Glomerular visceral epithelial cell (primary cell): ENCODE data around the gene PMM2.
"Not testable (repeated sequence)": the region's sequence is repeated elsewhere in the genome, so short reads cannot be mapped to it uniquely, and the experiment has no call there.

Experiments used
- DNase-seq: peaks from one replicate; pipeline ENCODE4 v3.0.0-alpha.2; 2016; ENCODE audit errors: extremely low spot score

Gene PMM2

DNA sequence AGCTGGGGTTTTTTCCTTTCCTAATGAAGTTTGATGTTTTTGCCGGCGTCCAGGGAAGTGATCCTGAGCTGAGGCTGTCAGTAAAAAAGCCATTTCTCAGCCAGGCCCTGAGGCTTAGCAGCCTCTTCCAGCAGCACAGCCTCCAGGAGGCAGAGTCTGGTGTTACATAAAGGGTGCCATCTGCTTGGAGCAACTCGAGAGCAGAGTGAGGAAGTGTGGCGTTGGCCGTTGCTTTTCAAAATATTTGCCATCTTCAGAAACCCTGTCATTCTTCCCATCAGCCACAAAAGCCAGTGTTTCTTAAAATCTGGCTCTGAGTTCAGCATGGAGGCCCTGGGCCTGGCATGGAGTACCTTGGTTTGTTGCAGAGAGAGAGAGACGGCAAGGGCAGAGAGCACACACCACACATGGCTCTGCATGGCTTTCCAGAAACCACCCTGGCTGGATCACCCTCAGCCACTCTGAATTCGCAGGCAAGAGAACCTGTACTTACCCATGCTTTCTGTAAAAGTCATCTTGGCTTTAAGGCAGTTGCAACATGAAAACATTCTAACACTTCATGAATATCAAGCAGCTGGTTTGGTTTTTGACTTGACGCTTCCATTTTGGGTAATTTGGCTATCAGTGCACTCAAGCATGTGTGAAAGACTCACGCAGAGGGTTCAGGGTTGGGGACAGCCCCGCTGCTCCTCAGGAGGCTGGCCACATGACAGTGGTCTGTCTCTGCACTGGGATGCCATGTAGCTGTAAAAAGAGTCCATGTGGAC lies 21.0 kb downstream of the PMM2 start:
- DNase-seq, result no peak

DNA sequence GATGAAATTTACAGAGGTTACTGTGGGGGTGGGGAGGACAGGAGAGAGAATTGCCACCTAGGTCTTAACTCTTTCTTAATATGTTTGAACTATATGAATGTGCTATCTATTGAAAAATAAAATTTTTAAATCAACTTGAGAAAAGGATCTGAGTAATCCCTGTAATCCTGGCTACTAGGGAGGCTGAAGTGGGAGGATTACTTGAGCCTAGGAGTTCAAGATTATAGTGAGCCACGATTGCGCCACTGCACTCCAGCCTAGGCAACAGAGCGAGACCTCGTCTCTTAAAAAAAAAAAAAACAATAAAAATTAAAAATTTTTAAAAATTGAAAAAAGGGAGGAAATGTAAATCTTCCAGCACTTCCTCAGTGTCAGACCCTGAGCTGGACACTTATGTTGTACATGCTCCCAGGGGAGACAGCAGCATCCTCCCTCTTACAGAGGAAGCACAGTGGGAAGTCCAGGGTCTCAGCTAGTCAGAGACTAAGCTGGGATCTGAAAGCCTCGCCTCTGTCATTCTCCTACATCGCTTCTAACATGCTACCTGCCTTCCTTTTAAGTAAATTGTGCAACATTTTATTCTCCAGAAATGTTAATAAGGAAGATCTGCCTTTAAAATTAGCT lies 21.9 kb downstream of the PMM2 start:
- DNase-seq, result no peak

DNA sequence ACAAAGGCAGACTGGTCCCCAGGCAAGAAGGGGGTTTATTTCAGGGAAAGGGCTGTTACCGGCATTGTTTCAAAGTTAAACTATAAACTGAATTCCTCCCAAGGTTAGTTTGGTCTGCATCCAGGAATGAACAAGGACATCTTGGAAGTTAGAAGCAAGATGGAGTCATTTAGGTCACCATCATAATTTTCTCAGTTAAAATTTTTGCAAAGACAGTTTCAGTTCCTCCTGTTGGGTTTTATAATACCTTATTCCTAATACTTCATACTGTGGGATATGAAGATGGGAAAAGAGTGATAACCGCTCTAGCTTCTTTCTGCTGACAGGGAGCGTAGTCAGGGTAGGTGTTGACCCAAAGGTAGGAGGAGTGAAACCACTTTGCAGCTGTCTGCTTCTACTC lies 24.8 kb downstream of the PMM2 start:
- DNase-seq, result no peak

DNA sequence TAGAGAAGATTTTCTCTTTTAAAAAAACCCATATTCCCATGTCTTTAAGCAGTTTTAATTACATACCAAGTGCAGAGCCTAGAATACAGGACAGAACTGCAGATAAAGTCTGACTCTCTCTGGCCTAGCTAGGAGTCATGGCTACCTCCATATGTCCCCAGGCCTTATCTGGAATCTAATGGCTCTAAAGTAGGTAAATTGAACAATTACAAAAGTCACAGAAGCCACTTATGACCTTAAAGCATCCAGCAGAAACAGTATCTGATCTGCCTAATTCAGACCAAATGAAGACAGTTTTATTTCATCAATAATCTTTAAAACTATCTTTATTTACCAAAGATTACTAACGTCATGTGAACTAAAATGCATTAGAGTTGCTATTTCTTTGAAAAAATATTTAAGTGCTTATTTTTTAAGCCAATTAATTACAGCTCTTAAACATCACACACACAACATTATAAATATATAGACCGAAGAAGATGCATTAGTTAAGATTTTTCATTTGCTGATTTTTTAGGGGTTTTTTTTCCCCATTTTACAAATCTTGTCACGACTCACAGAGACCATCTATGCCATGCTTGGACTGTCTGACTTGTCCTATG lies 28.7 kb downstream of the PMM2 start:
- DNase-seq, result no peak

DNA sequence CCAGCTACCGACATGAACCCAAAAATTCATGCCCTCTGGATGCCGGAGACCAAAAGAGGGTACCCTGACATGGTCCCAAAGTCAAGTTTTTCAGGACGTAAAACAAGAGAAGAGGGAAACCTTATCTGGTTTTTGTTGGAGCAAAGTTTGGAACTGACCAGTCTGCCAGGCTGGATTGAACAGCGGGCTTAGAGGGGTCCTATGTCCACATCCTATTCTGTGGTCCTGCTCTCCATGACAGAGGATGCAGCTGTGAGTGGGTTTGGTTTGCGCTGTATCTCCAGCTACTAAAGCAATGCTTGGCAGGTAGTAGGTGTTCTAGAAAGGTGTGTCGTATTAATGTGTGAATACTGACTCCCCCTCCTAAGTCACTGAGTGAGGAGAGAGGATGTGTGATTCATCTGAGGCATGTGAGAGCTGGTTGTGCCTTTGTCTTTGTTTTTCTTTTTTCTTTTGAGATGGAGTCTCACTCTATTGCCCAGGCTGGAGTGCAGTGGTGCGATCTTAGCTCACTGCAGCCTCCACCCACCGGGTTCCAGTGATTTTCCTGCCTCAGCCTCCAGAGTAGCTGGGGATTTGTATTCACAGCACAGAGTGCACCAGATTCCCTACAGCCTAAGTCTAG lies 31.0 kb downstream of the PMM2 start:
- DNase-seq, result no peak

DNA sequence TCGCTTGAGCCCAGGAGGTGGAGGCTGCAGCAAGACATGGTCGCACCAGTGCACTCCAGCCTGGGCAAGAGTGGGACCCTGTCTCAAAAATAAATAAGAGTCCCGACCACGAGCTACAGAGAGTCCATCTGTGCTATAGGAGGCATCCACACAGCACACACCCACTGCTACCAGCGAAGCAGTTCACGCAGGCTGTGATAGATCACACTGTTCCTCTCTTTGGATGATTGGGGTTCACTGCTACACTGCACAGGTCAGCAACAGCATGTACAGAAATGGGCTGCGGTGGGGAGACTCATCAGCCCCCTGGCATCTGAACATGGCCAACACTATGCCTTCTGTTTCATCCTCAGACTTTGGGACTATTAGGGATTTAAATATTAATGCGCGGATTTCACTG lies 33.8 kb downstream of the PMM2 start:
- no peak for DNase-seq

DNA sequence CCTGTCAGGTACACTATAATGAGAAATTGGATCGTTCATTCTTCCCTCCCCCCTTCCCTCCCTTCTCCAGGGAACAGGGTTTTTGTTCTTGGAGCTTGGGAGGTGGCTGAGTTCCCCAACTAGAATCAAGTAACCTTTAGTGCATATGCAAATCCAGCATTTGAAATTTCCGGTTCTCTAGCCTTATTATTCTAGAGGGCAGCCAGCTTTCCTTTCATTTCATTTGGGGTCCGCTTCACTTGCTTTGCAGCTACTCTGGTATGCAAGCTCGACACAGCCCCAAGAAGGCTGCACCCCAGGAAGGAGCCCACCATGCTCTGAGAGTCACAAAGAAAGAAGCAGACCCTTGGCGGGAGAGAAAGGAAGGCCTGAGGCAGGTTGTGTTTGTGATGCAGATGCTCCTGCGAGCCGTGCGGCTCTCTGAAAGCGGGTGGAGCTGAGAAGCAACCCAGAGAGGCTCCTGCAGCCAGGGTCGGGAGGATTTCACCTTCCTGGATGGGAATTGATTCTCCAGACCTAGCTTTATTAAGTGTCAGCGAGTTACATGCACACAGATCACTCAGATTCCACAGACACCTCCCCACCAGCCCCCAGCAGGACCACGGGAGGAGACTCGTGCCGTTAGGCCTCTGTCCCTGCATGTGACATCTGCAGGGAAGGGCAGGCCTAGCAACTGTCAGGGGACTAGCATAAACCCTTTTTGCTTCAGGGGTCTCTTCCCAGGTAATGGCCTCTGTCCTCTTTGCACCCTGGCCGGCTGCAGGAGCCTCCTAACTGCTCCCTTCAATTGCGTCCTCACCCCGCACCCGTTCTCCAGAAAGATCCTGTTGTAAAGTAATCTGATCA lies 34.5 kb downstream of the PMM2 start:
- DNase-seq, result no peak

DNA sequence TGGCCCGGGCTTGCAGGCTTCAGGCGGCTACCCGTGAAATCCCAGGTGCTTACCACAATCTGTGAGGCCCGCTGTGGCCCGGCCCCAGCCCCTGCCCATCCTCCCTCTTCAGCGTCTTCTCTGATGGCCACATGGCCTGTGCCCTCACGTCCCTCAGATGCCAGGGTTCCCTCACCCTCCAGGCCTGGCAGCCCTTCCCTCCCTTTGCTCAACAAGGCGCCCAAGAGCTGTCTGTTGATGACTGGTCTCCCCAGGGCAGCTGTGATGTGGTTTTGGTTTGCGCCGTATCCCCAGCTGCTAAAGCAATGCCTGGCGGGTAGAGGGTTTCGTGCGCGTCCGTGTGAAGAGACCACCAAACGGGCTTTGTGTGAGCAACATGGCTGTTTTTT lies 35.1 kb downstream of the PMM2 start:
- no peak for DNase-seq

DNA sequence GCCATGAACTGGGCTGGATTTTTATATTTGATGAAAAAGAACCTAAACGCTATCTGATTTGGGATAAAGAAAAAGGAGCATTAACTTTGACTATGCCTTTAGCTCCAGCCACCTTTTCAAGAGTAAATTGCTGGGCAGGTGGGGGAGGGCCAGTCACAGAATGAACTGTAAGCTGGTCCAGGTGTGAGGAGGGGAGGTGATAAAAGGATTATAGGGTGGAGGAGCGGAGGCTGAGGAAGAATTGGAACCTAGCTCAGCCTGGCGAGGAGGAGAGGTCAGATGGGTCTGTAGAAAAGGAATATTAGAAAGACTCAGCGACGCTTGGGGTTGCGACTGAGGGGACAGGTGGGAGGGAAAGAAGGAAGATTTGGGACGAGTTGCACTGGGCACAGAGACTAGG lies 39.2 kb downstream of the PMM2 start:
- DNase-seq, result not testable (repeated sequence)

DNA sequence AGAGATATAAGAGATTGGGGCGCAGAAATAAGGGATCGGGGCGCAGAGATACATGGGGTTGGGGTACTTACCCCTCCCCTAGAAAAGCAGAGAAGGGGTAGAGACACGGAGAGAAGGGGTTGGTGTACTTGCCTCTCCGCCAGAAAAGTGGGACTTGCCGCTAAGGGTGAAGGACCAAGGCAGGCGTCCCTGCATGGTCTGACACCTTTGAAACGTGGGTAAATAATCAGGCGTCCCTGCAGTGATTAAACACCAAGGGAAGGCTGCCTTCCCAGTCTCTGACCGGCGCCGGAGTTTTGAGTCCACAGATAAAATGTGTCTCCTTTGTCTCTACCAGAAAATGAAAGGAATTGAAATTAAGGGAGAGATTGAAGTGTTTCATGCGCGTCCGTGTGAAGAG lies 40.0 kb downstream of the PMM2 start:
- DNase-seq, result not testable (repeated sequence)

DNA sequence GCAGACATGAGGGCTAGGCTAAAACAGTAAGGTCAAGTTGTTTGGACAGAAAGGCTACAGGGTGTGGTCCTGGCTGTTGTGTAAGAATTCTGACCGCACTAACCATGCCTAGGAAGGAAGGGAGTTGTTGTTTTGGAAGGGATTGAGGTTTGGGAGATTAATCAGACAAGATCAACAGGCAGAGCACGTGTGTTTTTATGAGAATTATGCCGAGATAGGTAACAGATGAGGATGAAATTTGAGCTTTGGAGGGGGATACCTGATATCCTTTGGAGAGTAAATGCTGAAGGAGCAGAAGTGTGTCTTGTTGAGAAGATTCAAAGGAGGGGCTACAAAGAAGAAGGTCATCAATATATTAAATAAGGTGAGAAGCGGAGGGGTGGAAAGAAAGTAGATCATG lies 44.4 kb downstream of the PMM2 start:
- DNase-seq, result not testable (repeated sequence)

DNA sequence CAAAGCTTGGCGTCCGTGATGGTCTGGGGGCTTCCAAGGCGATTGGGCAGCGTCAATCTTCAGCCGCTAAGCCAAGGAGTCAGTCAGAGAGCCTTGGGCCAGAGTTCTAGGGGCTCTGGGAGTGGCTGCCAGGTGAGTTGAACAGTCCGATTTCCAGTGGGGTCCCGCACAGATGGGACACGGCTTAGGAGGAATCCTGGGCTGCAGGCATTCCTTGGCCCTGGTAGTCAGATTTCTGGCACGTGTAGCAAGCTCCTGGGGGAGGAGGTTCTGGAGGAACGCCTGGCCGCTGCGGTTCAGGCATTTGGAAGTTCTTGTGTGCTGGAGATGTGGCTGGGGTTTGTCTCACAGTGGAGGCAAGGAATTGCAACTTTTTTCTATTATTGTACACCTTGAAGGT lies 45.7 kb downstream of the PMM2 start:
- DNase-seq, result not testable (repeated sequence)

DNA sequence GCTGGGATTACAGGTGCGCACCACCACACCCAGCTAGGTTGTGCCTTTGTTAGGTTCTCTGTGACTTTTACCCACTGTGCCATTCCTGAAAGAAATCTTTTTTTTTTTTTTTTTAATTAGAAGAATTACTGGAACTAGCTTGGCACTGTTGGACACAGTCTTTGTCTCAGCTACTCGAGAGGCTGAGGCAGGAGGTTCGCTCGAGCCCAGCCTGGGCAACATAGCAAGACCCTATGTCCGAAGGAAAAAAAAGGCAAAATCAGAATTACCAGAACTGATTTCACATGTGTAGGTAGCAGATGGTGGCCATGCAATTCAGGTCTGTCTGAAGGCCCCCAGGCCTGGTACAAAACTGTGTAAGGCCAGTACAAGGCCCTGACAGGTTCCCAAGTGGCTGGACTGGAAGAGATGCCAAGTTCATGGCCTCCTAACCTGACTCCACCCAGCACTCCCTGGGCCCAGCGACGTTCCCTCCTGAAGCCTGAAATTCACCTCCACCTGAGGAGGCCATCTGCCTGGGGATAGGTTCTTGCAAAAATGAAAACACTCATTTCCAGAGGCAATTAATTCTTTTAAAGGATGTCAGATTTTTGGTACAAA lies 48.2 kb downstream of the PMM2 start:
- DNase-seq, result no peak

DNA sequence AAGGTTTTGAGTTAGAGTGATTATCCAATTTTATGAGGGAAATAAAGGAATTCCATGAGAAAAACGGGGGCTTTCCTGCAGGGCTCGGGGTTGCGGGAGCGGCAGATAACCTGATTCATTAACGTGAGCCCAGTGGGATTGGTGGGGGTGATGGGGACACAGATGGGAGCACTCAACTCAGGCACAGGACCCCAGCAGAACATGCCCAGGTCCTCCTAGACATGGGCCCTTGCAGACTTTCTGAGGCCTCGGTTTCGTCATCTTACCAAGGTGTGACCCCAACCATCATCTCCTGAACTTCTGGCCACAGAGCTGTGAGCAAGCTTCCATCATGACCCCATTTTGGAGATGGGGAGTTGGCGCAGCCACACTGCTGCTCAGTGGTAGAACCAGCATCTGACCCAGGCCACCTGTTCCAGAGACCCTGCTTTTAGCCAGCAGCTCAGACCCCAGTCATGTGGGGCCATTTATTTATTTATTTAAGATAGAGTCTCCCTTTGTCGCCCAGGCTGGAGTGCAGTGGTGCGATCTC lies 48.8 kb downstream of the PMM2 start:
- DNase-seq, result no peak

DNA sequence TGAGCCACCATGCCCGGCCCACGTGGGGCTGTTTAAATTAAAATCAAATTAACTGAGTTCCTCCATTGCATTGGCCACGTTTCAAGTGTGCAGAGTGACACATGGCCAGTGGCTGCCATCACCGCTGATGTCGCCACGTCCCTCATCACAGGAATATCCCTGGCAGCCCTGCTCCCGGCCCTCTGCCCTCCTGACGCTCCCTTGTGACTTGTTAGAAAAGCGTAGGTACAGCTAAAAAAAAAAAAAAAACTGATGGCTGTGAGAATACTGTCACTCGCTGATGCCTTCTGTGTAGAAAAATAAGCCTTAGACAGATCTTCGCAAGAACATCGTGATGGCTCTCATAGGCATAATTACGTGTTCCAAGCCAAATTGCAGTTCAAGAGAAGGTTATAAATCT lies 49.5 kb downstream of the PMM2 start:
- DNase-seq, result no peak

DNA sequence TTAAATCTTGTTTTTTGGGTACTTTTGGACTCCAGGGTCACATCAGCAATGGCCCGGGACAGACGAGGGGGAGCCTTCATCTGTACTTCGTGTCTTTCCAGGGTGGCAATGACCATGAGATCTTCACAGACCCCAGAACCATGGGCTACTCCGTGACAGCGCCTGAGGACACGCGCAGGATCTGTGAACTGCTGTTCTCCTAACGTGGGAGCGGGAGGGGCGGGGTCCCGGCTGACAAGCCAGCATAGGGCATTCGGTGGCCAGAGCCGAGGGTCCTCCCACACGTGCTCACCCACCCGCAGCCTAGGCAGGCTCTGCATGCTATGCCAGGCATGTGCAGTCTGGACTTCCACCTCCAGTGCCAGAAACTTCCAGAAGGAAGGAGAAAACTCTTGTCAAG lies 50.0 kb downstream of the PMM2 start:
- no peak for DNase-seq

DNA sequence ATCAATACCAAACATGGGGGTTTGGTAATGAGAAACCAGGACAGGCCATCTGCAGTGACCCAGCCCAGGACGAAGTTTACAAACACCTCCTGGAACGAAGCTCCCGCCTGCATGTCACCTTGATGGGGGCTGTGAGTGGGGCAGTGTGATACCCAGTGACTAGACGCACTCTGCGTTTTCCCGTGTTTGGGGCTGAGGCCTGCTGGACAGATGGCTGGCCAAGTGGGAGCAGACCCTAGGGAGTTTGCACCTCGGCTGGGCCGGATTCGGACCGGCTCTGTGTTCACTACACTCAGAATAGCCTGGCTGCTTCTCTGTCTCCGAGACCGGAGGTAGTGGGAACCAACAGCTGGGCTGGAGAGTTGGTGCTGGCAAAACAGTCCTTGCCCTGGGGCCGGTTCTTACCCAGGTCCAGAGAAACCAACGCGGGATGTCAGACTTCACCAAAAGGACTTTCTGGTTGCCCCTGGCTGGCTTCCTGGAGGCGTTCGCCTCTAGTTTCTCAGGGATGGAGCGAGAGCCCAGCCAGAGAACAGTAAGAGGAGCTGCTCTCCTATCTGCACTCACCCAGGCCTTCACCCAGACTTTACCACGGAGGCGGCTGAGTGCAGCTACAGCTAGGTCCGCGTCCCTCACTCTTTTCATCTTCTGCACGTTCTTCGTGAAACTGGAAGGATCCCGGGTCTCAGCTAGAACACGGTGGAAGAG lies 50.7 kb downstream of the PMM2 start:
- DNase-seq, result no peak

DNA sequence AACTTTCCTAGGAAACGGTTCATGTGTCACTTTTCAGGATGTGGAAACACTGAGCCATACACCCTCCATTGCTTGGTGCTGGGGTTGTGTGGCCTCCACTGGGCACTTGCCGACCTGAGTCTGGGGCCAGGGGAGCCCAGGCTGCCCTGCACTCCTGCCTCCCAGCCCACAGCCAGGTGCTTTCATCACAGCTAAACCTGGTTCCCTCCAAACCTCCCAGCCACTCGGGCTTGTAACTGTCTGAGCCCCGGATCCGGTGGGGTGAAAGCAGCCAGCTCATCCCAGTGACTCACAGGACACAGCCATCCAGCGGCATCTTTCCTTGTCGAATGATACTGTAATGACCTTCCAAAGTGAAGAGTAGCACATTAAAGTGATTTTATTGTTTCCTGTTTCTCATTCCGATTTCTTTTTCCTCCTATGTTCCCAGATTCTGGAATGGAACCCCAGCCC lies 51.3 kb downstream of the PMM2 start:
- peak; percentile 71 for DNase-seq

DNA sequence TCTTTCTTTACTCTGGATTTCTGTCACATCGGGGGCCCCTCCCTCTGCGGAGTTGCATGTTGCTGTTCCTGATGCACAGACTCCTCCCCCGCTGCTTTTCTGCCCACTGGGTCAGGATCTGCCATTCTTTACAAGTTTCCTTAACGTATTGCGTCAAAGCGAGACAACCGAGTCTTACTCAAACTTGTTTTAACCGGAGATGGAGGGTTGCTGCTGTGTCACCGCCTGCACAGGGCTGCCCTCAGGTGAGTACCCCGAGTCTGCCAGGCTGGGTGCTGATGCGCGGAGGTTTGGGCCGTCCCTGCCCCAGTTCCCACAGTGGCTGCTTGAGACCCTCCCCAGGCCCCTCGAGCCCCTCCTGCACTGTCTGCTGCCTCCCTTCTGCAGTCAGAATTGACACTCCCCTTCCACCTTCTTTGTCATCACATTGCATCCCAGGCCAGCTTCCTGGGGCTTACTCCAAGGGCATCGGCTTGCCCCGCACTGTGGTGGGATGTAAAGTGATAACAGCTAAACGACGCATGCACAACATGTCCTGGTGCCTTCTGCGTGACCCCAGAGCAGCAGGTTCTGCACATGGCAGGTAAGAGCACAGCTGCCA lies 51.9 kb downstream of the PMM2 start:
- DNase-seq, result no peak

DNA sequence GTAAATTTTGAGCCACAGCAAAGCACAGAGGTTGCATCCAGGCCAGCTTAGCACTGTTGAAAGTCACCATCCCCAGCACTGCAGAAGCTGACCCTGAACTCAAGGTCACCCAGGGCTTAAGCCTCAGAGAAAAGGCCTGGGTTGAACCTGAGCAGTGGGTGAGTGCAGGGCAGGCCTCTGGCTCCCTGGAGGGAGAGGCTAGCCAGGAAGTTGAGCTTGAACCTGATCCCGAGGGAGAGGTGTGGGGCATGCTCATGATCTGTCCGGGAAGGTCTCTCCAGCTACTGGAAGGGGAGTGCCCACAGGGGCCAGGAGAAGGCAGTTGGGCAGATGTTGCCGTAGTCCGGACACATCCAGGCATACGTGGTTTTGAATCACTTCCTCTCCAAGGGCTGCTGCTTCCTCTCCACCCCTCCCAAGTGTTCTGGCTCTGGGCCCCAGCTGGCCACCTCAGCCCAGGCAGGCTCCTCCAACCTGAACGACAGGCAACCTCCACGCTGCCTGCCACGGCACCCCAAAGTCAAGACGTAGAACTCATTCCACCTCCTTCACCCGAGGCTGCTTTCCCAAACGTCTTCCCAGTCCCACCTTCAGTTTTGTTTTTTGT lies 52.7 kb downstream of the PMM2 start:
- peak; percentile 85 for DNase-seq
